Activated naive CD4-positive, alpha-beta T cell treated with anti-CD3 and anti-CD28 coated beads for 36 hours (primary cell): ENCODE results near the gene NKX3-2. TPM values are rescaled to one million over a fixed set of nuclear protein-coding genes. Genes with fewer than 3 reads are reported as not detected.

ENCODE experiments used
- CTCF ChIA-PET: fragments of 350-600 bp; sonication (Branson Sonifier 250); formaldehyde crosslinking; loops from one replicate; lab custom pipeline; 2021; ENCODE audit warnings: antibody characterized with exemption; lab: Charles Lee
- DNase-seq: peaks from one replicate; pipeline ENCODE4 v3.0.0-alpha.2; 2020
- H3K27ac Mint-ChIP-seq: one replicate; pipeline ENCODE4 v1.8.0; 2021; ENCODE audit warnings: mild to moderate bottlenecking, mixed read lengths
- H3K27me3 Mint-ChIP-seq: one replicate; pipeline ENCODE4 v1.8.0; 2021; ENCODE audit warnings: low read depth, mixed read lengths
- H3K36me3 Mint-ChIP-seq: one replicate; pipeline ENCODE4 v1.8.0; 2021; ENCODE audit warnings: low read depth, mixed read lengths
- H3K4me1 Mint-ChIP-seq: one replicate; pipeline ENCODE4 v1.8.0; 2021; ENCODE audit warnings: low read depth, mixed read lengths
- H3K4me3 Mint-ChIP-seq: one replicate; pipeline ENCODE4 v1.8.0; 2021; ENCODE audit warnings: mild to moderate bottlenecking, moderate library complexity, mixed read lengths
- H3K9me3 Mint-ChIP-seq: one replicate; pipeline ENCODE4 v1.8.0; 2021; ENCODE audit warnings: mixed read lengths
- intact Hi-C: fragments of 100-400 bp; cut with micrococcal nuclease; formaldehyde crosslinking; loops from one replicate; pipeline ENCODE4 v1.15.1; 2023
- total RNA-seq, 2 experiments: library from RNA; stranded (reverse); gene quantifications; one replicate each; pipeline ENCODE4 v1.2.3, GENCODE V29; 2021

NKX3-2 gene
- total RNA-seq, 2 experiments from 2014 or later: not detected

DNA sequence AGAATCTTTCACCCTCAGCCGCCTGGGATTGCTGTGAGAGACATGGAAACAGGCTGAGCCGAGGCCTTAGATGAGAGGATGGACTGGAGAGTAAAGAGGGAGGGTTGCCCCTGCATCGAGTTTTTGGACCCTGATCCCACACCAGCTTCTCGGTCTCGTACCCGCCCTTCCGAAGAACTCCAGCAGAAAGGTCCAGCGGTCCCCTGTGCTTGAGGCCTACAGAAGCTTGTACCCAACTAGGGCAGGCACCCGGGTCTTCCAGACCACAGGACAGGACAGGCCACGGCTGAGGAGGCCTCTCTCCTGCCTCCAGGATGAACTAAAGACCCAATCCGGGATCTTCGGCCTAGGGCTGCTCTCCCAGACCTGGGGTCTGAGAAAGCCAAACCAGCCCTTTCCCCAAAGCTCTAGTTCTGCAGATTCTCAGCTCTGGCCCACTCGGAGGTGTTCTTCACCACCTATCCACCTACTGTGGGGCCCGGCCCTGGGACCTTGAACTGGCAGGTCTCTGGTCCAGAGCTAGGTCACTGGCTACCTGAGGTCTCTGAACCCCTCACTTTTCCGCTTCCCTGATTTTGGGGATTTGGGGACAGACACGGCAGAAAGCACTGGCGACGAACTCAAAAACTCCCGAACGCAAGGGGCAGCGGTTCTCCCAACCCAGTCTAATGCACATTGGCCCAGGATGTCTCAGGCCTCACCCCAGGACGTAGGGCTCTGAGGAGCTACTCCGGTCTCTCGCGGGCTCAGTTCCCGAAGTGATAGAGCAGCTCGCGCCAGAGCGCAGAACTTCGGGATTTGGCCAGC is 1.1 kb downstream of the NKX3-2 start:
- Mint-ChIP-seq H3K27ac (no peak overlapping the region), H3K9me3 (no peaks in the 10 kb centered on the region), H3K27me3 (peaks cover 70% of the 10 kb centered on the region), H3K36me3 (peaks cover 3% of the 10 kb centered on the region), H3K4me3 (no peak overlapping the region), H3K4me1 (peaks cover 60% of the 10 kb centered on the region)
- no peak for DNase-seq
- intact Hi-C loops: loop anchor here (10.0 kb wide), 1 partner anchor 348 kb away; no protein-coding TSS in a partner anchor
- CTCF ChIA-PET: interaction anchor here (1.1 to 2.0 kb wide), 4 partner anchors 12 to 693 kb away, joined by 3 to 9 read pairs (median 4); no protein-coding TSS in a partner anchor

DNA sequence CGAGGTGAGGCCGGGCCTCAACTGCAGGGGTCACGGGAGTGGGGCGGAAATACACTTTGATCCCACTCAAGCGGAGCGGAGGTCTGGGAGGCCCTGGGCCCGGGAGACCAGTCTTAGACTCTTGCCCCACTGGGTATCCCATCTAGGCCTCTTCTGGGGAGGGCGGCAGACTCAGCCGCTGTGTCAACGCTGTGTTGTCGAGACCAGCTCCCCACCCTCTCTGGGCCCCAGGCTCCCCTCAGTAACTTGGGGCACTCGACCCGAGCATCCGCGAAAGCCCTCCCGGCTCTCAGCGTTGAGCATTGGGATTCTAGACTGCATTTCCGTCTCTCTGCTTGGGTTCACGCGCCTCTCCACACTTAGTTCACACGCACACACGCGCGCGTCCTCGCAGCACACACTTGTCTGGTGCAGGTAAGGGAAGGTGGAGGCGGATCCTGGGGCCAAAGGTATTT is 1.7 kb downstream of the NKX3-2 start:
- Mint-ChIP-seq H3K27me3 (peaks cover 76% of the 10 kb centered on the region), H3K27ac (no peak overlapping the region), H3K4me1 (peaks cover 62% of the 10 kb centered on the region), H3K4me3 (no peak overlapping the region), H3K9me3 (no peaks in the 10 kb centered on the region), H3K36me3 (peaks cover 3% of the 10 kb centered on the region)
- DNase-seq: no peak
- CTCF ChIA-PET: interaction anchor here (1.1 to 2.4 kb wide), 6 partner anchors 12 to 46 kb away, joined by 3 to 13 read pairs (median 4); no protein-coding TSS in a partner anchor
- intact Hi-C loops: loop anchor here (10.0 kb wide), 1 partner anchor 348 kb away; no protein-coding TSS in a partner anchor

GRCh38 chr4:13541720-13542576 is 2.4 kb downstream of the NKX3-2 start:
- peak; percentile 48 for DNase-seq
- intact Hi-C loops: loop anchor here (1.0 to 10.0 kb wide), 2 partner anchors 14 to 347 kb away; no protein-coding TSS in a partner anchor
- CTCF ChIA-PET: interaction anchor here (1.1 to 2.4 kb wide), 5 partner anchors 12 to 45 kb away, joined by 3 to 13 read pairs (median 4); no protein-coding TSS in a partner anchor
- Mint-ChIP-seq H3K4me3 (peak overlapping the region; percentile 42), H3K27me3 (peaks cover 81% of the 10 kb centered on the region), H3K27ac (no peak overlapping the region), H3K4me1 (peaks cover 60% of the 10 kb centered on the region), H3K36me3 (peaks cover 3% of the 10 kb centered on the region), H3K9me3 (no peaks in the 10 kb centered on the region)

GRCh38 chr4:13541176-13541604 is 3.1 kb downstream of the NKX3-2 start:
- Mint-ChIP-seq H3K27ac (no peak overlapping the region), H3K4me3 (no peak overlapping the region), H3K9me3 (no peaks in the 10 kb centered on the region), H3K36me3 (peaks cover 5% of the 10 kb centered on the region), H3K27me3 (peaks cover 81% of the 10 kb centered on the region), H3K4me1 (peaks cover 53% of the 10 kb centered on the region)
- DNase-seq: no peak
- intact Hi-C loops: loop anchor here (1.0 to 10.0 kb wide), 2 partner anchors 13 to 346 kb away; no protein-coding TSS in a partner anchor
- CTCF ChIA-PET: interaction anchor here (1.0 to 2.4 kb wide), 6 partner anchors 11 to 93 kb away, joined by 3 to 13 read pairs (median 3); no protein-coding TSS in a partner anchor

DNA sequence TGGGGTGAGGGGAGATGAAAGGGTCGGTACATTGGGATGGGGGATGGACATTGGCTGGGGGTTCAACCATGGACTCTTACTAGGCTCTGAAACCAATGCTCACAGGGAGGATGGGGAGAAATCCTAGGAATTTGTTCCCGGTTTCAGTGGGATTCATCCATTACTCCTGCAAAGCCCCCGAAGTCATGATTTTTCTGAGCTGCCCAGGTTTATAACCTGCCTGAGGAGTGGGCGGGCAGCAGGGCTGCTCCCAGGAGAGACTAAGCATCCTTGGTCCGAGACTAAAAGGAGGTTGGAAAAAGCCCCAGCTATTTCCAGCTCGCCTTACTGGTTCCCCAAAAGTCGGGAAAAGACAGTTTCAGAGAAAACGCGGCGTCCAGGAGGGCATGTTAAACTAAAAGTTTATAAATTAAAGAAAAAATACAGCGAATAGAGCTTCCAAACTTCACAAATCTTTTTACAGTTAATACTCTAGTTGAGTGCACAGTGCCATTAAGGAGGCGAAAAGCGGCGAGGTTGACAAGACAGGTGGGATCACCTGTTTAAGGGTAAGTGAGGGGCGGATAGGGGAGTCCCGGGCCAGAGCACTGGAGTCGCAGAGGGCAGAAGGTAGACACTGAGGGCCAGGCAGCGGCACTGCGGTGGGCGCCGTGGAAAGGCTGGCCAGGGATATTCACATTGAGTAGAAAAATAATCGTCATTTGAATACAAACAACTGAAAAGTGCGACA is 3.7 kb downstream of the NKX3-2 start:
- Mint-ChIP-seq H3K27me3 (peaks cover 83% of the 10 kb centered on the region), H3K4me3 (no peak overlapping the region), H3K27ac (no peak overlapping the region), H3K4me1 (peaks cover 50% of the 10 kb centered on the region), H3K36me3 (peaks cover 5% of the 10 kb centered on the region), H3K9me3 (no peaks in the 10 kb centered on the region)
- intact Hi-C loops: loop anchor here (1.0 to 10.0 kb wide), 2 partner anchors 12 to 346 kb away; no protein-coding TSS in a partner anchor
- CTCF ChIA-PET: interaction anchor here (1.0 to 2.4 kb wide), 5 partner anchors 14 to 92 kb away, joined by 3 to 13 read pairs (median 3); no protein-coding TSS in a partner anchor
- no peak for DNase-seq

- H3K4me1 Mint-ChIP-seq: peaks cover 44% of the 10 kb centered on the region
- intact Hi-C loops: loop anchor here (1.0 to 10.0 kb wide), 2 partner anchors 7 to 345 kb away; no protein-coding TSS in a partner anchor
Observed at GRCh38 chr4:13539619-13540445, 4.5 kb downstream of the NKX3-2 start.

DNA sequence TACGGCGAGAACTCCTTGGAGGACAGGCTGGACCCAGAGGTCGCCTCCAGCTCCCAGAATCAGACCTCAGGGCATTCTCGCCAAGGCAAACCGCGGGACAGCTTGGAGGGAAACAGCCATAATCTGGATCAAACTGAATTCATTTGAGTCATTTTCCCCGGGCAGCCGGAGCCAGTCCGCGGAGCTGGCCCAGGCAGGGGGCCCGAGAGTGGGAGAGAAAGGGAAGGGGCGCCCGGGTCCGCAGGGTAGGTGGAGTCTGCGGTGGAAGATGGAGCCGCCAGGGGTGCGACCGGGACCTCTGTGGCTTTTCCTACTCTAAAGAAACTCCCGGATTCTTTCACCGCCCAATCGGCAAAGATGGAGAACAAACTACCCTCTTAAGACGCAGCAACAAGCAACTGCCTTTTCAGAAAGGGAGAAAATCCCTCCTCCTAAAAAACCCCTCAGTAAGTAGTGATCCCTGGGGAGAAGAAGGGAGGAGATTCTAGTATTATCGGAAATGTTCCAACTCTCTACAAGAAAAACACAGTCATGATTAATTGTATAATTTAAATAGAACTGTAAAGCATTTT is 5.2 kb downstream of the NKX3-2 start:
- H3K9me3 Mint-ChIP-seq: no peaks in the 10 kb centered on the region
- H3K4me1 Mint-ChIP-seq: peaks cover 44% of the 10 kb centered on the region
- peaks cover 91% of the 10 kb centered on the region for H3K27me3 Mint-ChIP-seq
- DNase-seq: no peak
- no peak overlapping the region for H3K27ac Mint-ChIP-seq
- intact Hi-C loops: loop anchor here (1.0 kb wide), 1 partner anchor 8 kb away; no protein-coding TSS in a partner anchor
- H3K4me3 Mint-ChIP-seq: no peak overlapping the region
- CTCF ChIA-PET: interaction anchor here (0.8 kb wide), 1 partner anchor 108 kb away, joined by 3 read pairs; no protein-coding TSS in a partner anchor
- H3K36me3 Mint-ChIP-seq: peaks cover 5% of the 10 kb centered on the region

More at GRCh38 chr4:13539619-13540445, 4.5 kb downstream of the NKX3-2 start:
- Mint-ChIP-seq H3K36me3 (peaks cover 5% of the 10 kb centered on the region), H3K4me3 (no peak overlapping the region), H3K9me3 (no peaks in the 10 kb centered on the region), H3K27ac (no peak overlapping the region), H3K27me3 (peaks cover 84% of the 10 kb centered on the region)
- CTCF ChIA-PET: interaction anchor here (0.8 to 2.4 kb wide), 4 partner anchors 13 to 108 kb away, joined by 3 to 13 read pairs (median 3); no protein-coding TSS in a partner anchor
- DNase-seq: no peak

- peaks cover 95% of the 10 kb centered on the region for H3K27me3 Mint-ChIP-seq
- H3K9me3 Mint-ChIP-seq: no peaks in the 10 kb centered on the region
- peaks cover 44% of the 10 kb centered on the region for H3K4me1 Mint-ChIP-seq
- no peak for DNase-seq
- H3K36me3 Mint-ChIP-seq: peaks cover 5% of the 10 kb centered on the region
- H3K27ac Mint-ChIP-seq: no peak overlapping the region
- H3K4me3 Mint-ChIP-seq: peak overlapping the region; percentile 3
- intact Hi-C loops: no loop called here
- CTCF ChIA-PET: no interaction called here
Observed at GRCh38 chr4:13538427-13538973, 5.8 kb downstream of the NKX3-2 start.

- intact Hi-C loops: no loop called here
Observed at GRCh38 chr4:13537832-13538177, 6.5 kb downstream of the NKX3-2 start.

More at GRCh38 chr4:13537832-13538177, 6.5 kb downstream of the NKX3-2 start:
- CTCF ChIA-PET: interaction anchor here (1.2 kb wide), 1 partner anchor 11 kb away, joined by 3 read pairs; no protein-coding TSS in a partner anchor
- Mint-ChIP-seq H3K27ac (no peak overlapping the region), H3K4me1 (peaks cover 39% of the 10 kb centered on the region), H3K4me3 (no peak overlapping the region), H3K36me3 (peaks cover 5% of the 10 kb centered on the region), H3K27me3 (peaks cover 89% of the 10 kb centered on the region), H3K9me3 (no peaks in the 10 kb centered on the region)
- no peak for DNase-seq
